ENCODE measurements around the gene VIPAS39.
A peak's percentile ranks its signal among the peaks of the same experiment; 100 is the strongest.

VIPAS39 gene

GRCh38 chr14:77390188-77390587 is 67.2 kb downstream of the VIPAS39 start:
- Histone ChIP-seq H3K36me3 (ENCODE audit: control insufficient read depth in 1 of 2, insufficient read depth in 2 of 2, low read length in 2 of 2) (no peaks in the 10 kb centered on the region), H3K4me3 (ENCODE audit: low read depth, low read length) (no peak overlapping the region), H2AK5ac (ENCODE audit: low read length) (no peak overlapping the region), H3K14ac (ENCODE audit: low read length) (no peak overlapping the region), H4K91ac (ENCODE audit: low read depth, low read length) (no peak overlapping the region), H4K12ac (ENCODE audit: low read depth, low read length) (no peak overlapping the region), H3K79me2 (ENCODE audit: control insufficient read depth, insufficient read depth, low read length, poor library complexity) (no peaks in the 10 kb centered on the region), H2AFZ (ENCODE audit: insufficient read depth, low read length, poor library complexity) (no peak overlapping the region), H2BK12ac (ENCODE audit: low read length) (no peak overlapping the region), H3K4me1 (ENCODE audit: control insufficient read depth in 1 of 2, insufficient read depth in 2 of 2, low read length in 2 of 2) (no peaks in the 10 kb centered on the region), H3K27ac (ENCODE audit: low read depth, low read length) (no peak overlapping the region), H3K18ac (ENCODE audit: low read length) (no peak overlapping the region), H3K4ac (ENCODE audit: low read depth, low read length) (no peak overlapping the region), H3K27me3 (ENCODE audit: insufficient read depth, low read length) (no peaks in the 10 kb centered on the region), H3K9me3 (ENCODE audit: insufficient read depth, low read depth, low read length) (no peaks in the 10 kb centered on the region), H3K79me1 (ENCODE audit: low read length) (no peaks in the 10 kb centered on the region), H4K8ac (ENCODE audit: low read depth, low read length) (no peak overlapping the region), H2BK5ac (ENCODE audit: low read depth, low read length, poor library complexity) (no peak overlapping the region), H3K9ac (ENCODE audit: low read length) (no peak overlapping the region), H3K23ac (ENCODE audit: low read length) (no peak overlapping the region), H2BK120ac (ENCODE audit: insufficient read depth, low read length, poor library complexity) (no peak overlapping the region), H3K4me2 (ENCODE audit: low read length) (no peak overlapping the region)
- WGBS (ENCODE audit: extremely low coverage, insufficient coverage, insufficient read length), result no CpG with 5 or more reads among the region's 4 CpGs
- no peak for DNase-seq

GRCh38 chr14:77378701-77379100 is 78.7 kb downstream of the VIPAS39 start:
- no peak overlapping the region for H3K18ac ChIP-seq (ENCODE audit: low read length)
- no peak overlapping the region for H2AFZ ChIP-seq (ENCODE audit: insufficient read depth, low read length, poor library complexity)
- H3K9me3 ChIP-seq (ENCODE audit: insufficient read depth, low read depth, low read length), result no peaks in the 10 kb centered on the region
- H4K91ac ChIP-seq (ENCODE audit: low read depth, low read length), result no peak overlapping the region
- no peak overlapping the region for H3K27ac ChIP-seq (ENCODE audit: low read depth, low read length)
- no peak overlapping the region for H2BK5ac ChIP-seq (ENCODE audit: low read depth, low read length, poor library complexity)
- H3K79me1 ChIP-seq (ENCODE audit: low read length), result peaks cover 8% of the 10 kb centered on the region
- H3K4ac ChIP-seq (ENCODE audit: low read depth, low read length), result no peak overlapping the region
- no CpG with 5 or more reads among the region's 6 CpGs for WGBS (ENCODE audit: extremely low coverage, insufficient coverage, insufficient read length)
- no peak overlapping the region for H3K23ac ChIP-seq (ENCODE audit: low read length)
- no peak overlapping the region for H2BK12ac ChIP-seq (ENCODE audit: low read length)
- H3K4me2 ChIP-seq (ENCODE audit: low read length), result no peak overlapping the region
- peaks cover 6% of the 10 kb centered on the region for H3K79me2 ChIP-seq (ENCODE audit: control insufficient read depth, insufficient read depth, low read length, poor library complexity)
- DNase-seq, result no peak
- no peaks in the 10 kb centered on the region for H3K27me3 ChIP-seq (ENCODE audit: insufficient read depth, low read length)
- no peak overlapping the region for H3K9ac ChIP-seq (ENCODE audit: low read length)
- no peak overlapping the region for H2BK120ac ChIP-seq (ENCODE audit: insufficient read depth, low read length, poor library complexity)
- H4K12ac ChIP-seq (ENCODE audit: low read depth, low read length), result no peak overlapping the region
- no peaks in the 10 kb centered on the region for H3K36me3 ChIP-seq (ENCODE audit: control insufficient read depth in 1 of 2, insufficient read depth in 2 of 2, low read length in 2 of 2)
- no peak overlapping the region for H3K4me3 ChIP-seq (ENCODE audit: low read depth, low read length)
- no peak overlapping the region for H3K14ac ChIP-seq (ENCODE audit: low read length)
- H2AK5ac ChIP-seq (ENCODE audit: low read length), result no peak overlapping the region
- H4K8ac ChIP-seq (ENCODE audit: low read depth, low read length), result no peak overlapping the region
- H3K4me1 ChIP-seq (ENCODE audit: control insufficient read depth in 1 of 2, insufficient read depth in 2 of 2, low read length in 2 of 2), result peaks cover 4 to 10% of the 10 kb centered on the region in 2 experiments

- H2BK5ac ChIP-seq (ENCODE audit: low read depth, low read length, poor library complexity), result peak overlapping the region; percentile 17
- H3K27ac ChIP-seq (ENCODE audit: low read depth, low read length), result no peak overlapping the region
- H2AK5ac ChIP-seq (ENCODE audit: low read length), result no peak overlapping the region
- H2BK12ac ChIP-seq (ENCODE audit: low read length), result no peak overlapping the region
- peaks cover 6% of the 10 kb centered on the region for H3K79me2 ChIP-seq (ENCODE audit: control insufficient read depth, insufficient read depth, low read length, poor library complexity)
- peak overlapping the region; percentile 36 for H3K9ac ChIP-seq (ENCODE audit: low read length)
- H2AFZ ChIP-seq (ENCODE audit: insufficient read depth, low read length, poor library complexity), result peak overlapping the region; percentile 92
- H3K18ac ChIP-seq (ENCODE audit: low read length), result no peak overlapping the region
- WGBS (ENCODE audit: extremely low coverage, insufficient coverage, insufficient read length), result no CpG with 5 or more reads among the region's 10 CpGs
- no peak overlapping the region for H4K91ac ChIP-seq (ENCODE audit: low read depth, low read length)
- H3K23ac ChIP-seq (ENCODE audit: low read length), result no peak overlapping the region
- peaks cover 4 to 10% of the 10 kb centered on the region in 2 experiments for H3K4me1 ChIP-seq (ENCODE audit: control insufficient read depth in 1 of 2, insufficient read depth in 2 of 2, low read length in 2 of 2)
- no peak overlapping the region for H2BK120ac ChIP-seq (ENCODE audit: insufficient read depth, low read length, poor library complexity)
- peaks cover 8% of the 10 kb centered on the region for H3K79me1 ChIP-seq (ENCODE audit: low read length)
- no peaks in the 10 kb centered on the region for H3K9me3 ChIP-seq (ENCODE audit: insufficient read depth, low read depth, low read length)
- peak overlapping the region; percentile 88 for H4K8ac ChIP-seq (ENCODE audit: low read depth, low read length)
- no peak overlapping the region for H4K12ac ChIP-seq (ENCODE audit: low read depth, low read length)
- H3K4me2 ChIP-seq (ENCODE audit: low read length), result peak overlapping the region; percentile 90
- no peaks in the 10 kb centered on the region for H3K36me3 ChIP-seq (ENCODE audit: control insufficient read depth in 1 of 2, insufficient read depth in 2 of 2, low read length in 2 of 2)
- peak overlapping the region; percentile 93 for H3K4me3 ChIP-seq (ENCODE audit: low read depth, low read length)
- DNase-seq, result no peak
- H3K4ac ChIP-seq (ENCODE audit: low read depth, low read length), result no peak overlapping the region
- no peaks in the 10 kb centered on the region for H3K27me3 ChIP-seq (ENCODE audit: insufficient read depth, low read length)
- no peak overlapping the region for H3K14ac ChIP-seq (ENCODE audit: low read length)
Measured at GRCh38 chr14:77377502-77377844, 79.9 kb downstream of the VIPAS39 start.

GRCh38 chr14:77376771-77377501 is 80.5 kb downstream of the VIPAS39 start, which contains the start of the genes SAMD15 and TMED8:
Gene SAMD15 (plus strand): TSS chr14:77377379. CDS start chr14:77377419, 40 bp downstream.
Gene TMED8 (minus strand): TSS chr14:77377094. CDS start chr14:77377053, 41 bp downstream.
- H3K27ac ChIP-seq (ENCODE audit: low read depth, low read length), result peak within 1 kb of the TSS; percentile 84
- peak within 1 kb of the TSS; percentile 48 for H2BK120ac ChIP-seq (ENCODE audit: insufficient read depth, low read length, poor library complexity)
- no peaks in the 10 kb centered on the region for H3K36me3 ChIP-seq (ENCODE audit: control insufficient read depth in 1 of 2, insufficient read depth in 2 of 2, low read length in 2 of 2)
- no CpG with 5 or more reads among the region's 69 CpGs for WGBS (ENCODE audit: extremely low coverage, insufficient coverage, insufficient read length)
- H3K79me2 ChIP-seq (ENCODE audit: control insufficient read depth, insufficient read depth, low read length, poor library complexity), result peaks cover 6% of the 10 kb centered on the region
- H3K4me2 ChIP-seq (ENCODE audit: low read length), result peak within 1 kb of the TSS; percentile 90
- peak within 1 kb of the TSS; percentile 83 for H2BK5ac ChIP-seq (ENCODE audit: low read depth, low read length, poor library complexity)
- H3K79me1 ChIP-seq (ENCODE audit: low read length), result peaks cover 8% of the 10 kb centered on the region
- H3K18ac ChIP-seq (ENCODE audit: low read length), result peak within 1 kb of the TSS; percentile 63
- peak within 1 kb of the TSS; percentile 88 for H3K14ac ChIP-seq (ENCODE audit: low read length)
- H3K9ac ChIP-seq (ENCODE audit: low read length), result peak within 1 kb of the TSS; percentile 93
- H3K4me1 ChIP-seq (ENCODE audit: control insufficient read depth in 1 of 2, insufficient read depth in 2 of 2, low read length in 2 of 2), result peaks cover 4 to 12% of the 10 kb centered on the region in 2 experiments
- no peak within 1 kb of the TSS for H2AK5ac ChIP-seq (ENCODE audit: low read length)
- H3K27me3 ChIP-seq (ENCODE audit: insufficient read depth, low read length), result no peaks in the 10 kb centered on the region
- no peak within 1 kb of the TSS for H2BK12ac ChIP-seq (ENCODE audit: low read length)
- H4K12ac ChIP-seq (ENCODE audit: low read depth, low read length), result peak within 1 kb of the TSS; percentile 61
- DNase-seq, result peak; percentile 83 to 88
- peak within 1 kb of the TSS; percentile 88 for H4K8ac ChIP-seq (ENCODE audit: low read depth, low read length)
- peak within 1 kb of the TSS; percentile 93 for H3K4me3 ChIP-seq (ENCODE audit: low read depth, low read length)
- no peak within 1 kb of the TSS for H3K23ac ChIP-seq (ENCODE audit: low read length)
- peak within 1 kb of the TSS; percentile 37 for H3K4ac ChIP-seq (ENCODE audit: low read depth, low read length)
- peak within 1 kb of the TSS; percentile 92 for H2AFZ ChIP-seq (ENCODE audit: insufficient read depth, low read length, poor library complexity)
- H4K91ac ChIP-seq (ENCODE audit: low read depth, low read length), result peak within 1 kb of the TSS; percentile 61
- H3K9me3 ChIP-seq (ENCODE audit: insufficient read depth, low read depth, low read length), result no peaks in the 10 kb centered on the region
